Activated naive CD8-positive, alpha-beta T cell treated with anti-CD3 and anti-CD28 coated beads for 36 hours (primary cell): ENCODE measurements around the gene MPO. TPM values are rescaled to one million over a fixed set of nuclear protein-coding genes. Genes with fewer than 3 reads are reported as not detected.

ENCODE experiments used
- DNase-seq: peaks from one replicate; pipeline ENCODE4 v3.0.0; 2021
- H3K27ac Mint-ChIP-seq: one replicate; pipeline ENCODE4 v1.8.0; 2022; ENCODE audit warnings: mild to moderate bottlenecking, moderate library complexity, mixed read lengths
- H3K27me3 Mint-ChIP-seq: one replicate; pipeline ENCODE4 v1.8.0; 2022; ENCODE audit warnings: mild to moderate bottlenecking, mixed read lengths
- H3K36me3 Mint-ChIP-seq: one replicate; pipeline ENCODE4 v1.8.0; 2021; ENCODE audit warnings: mild to moderate bottlenecking, mixed read lengths
- H3K4me1 Mint-ChIP-seq: one replicate; pipeline ENCODE4 v1.8.0; 2021; ENCODE audit warnings: mixed read lengths
- H3K4me3 Mint-ChIP-seq: one replicate; pipeline ENCODE4 v1.8.0; 2022; ENCODE audit warnings: mild to moderate bottlenecking, moderate library complexity, mixed read lengths
- H3K9me3 Mint-ChIP-seq: one replicate; pipeline ENCODE4 v1.8.0; 2022; ENCODE audit warnings: mixed read lengths
- total RNA-seq, 2 experiments: library from RNA; stranded (reverse); gene quantifications; one replicate each; pipeline ENCODE4 v1.2.3, GENCODE V29; 2021

Gene MPO, protein sequence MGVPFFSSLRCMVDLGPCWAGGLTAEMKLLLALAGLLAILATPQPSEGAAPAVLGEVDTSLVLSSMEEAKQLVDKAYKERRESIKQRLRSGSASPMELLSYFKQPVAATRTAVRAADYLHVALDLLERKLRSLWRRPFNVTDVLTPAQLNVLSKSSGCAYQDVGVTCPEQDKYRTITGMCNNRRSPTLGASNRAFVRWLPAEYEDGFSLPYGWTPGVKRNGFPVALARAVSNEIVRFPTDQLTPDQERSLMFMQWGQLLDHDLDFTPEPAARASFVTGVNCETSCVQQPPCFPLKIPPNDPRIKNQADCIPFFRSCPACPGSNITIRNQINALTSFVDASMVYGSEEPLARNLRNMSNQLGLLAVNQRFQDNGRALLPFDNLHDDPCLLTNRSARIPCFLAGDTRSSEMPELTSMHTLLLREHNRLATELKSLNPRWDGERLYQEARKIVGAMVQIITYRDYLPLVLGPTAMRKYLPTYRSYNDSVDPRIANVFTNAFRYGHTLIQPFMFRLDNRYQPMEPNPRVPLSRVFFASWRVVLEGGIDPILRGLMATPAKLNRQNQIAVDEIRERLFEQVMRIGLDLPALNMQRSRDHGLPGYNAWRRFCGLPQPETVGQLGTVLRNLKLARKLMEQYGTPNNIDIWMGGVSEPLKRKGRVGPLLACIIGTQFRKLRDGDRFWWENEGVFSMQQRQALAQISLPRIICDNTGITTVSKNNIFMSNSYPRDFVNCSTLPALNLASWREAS
- total RNA-seq, result not detected

DNA sequence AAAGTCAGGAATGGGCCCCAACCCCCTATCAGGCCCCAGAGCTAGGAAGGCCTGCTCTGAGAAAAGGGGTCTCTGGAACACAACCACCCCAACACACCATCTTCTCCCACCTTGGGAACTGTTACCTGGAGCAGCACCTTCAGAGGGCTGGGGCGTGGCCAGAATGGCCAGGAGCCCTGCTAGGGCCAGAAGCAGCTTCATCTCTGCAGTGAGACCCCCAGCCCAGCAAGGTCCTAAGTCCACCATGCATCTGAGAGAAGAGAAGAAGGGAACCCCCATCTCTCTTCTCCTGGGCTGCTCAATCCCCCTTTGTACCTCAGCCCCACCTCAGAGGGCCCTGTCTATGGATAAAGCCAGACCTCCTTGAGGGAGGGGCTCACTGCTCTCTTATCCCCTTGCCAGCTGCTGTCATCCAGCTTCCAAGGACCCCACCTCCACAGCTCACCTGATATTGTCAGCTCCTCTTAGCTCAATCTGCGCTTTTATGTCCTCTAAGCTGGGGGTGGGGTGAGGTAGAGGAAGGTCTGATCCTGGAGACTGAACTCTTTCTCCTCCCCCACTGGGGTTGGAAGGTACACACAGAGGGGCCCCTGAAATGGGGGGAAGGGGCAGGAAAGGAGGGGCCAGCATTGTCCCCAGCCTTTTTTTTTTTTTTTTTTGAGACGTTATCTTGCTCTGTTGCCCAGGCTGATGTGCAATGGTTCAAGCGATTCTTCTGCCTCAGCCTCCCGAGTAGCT is at the start of gene MPO:
Gene MPO, minus strand, starts transcription at position 456 of the 738 bp plus-strand sequence. Its CDS starts 177 bp downstream, at position 279.
- DNase-seq, result no peak

GRCh38 chr17:58329810-58330537 is 49.2 kb upstream of the MPO start:
- H3K27ac Mint-ChIP-seq, result peak overlapping the region; percentile 100
- peaks cover 10% of the 10 kb centered on the region for H3K9me3 Mint-ChIP-seq
- peaks cover 52% of the 10 kb centered on the region for H3K27me3 Mint-ChIP-seq
- H3K36me3 Mint-ChIP-seq, result peaks cover 50% of the 10 kb centered on the region
- peak overlapping the region; percentile 100 for H3K4me3 Mint-ChIP-seq
- peaks cover 56% of the 10 kb centered on the region for H3K4me1 Mint-ChIP-seq
- peak; percentile 64 for DNase-seq

More for the DNA sequence above, at the start of gene MPO:
- peaks cover 46% of the 10 kb centered on the region for H3K27me3 Mint-ChIP-seq
- no peak within 1 kb of the TSS for H3K4me3 Mint-ChIP-seq
- no peaks in the 10 kb centered on the region for H3K9me3 Mint-ChIP-seq
- peaks cover 5% of the 10 kb centered on the region for H3K4me1 Mint-ChIP-seq
- H3K27ac Mint-ChIP-seq, result no peak within 1 kb of the TSS
- H3K36me3 Mint-ChIP-seq, result no peaks in the 10 kb centered on the region

DNA sequence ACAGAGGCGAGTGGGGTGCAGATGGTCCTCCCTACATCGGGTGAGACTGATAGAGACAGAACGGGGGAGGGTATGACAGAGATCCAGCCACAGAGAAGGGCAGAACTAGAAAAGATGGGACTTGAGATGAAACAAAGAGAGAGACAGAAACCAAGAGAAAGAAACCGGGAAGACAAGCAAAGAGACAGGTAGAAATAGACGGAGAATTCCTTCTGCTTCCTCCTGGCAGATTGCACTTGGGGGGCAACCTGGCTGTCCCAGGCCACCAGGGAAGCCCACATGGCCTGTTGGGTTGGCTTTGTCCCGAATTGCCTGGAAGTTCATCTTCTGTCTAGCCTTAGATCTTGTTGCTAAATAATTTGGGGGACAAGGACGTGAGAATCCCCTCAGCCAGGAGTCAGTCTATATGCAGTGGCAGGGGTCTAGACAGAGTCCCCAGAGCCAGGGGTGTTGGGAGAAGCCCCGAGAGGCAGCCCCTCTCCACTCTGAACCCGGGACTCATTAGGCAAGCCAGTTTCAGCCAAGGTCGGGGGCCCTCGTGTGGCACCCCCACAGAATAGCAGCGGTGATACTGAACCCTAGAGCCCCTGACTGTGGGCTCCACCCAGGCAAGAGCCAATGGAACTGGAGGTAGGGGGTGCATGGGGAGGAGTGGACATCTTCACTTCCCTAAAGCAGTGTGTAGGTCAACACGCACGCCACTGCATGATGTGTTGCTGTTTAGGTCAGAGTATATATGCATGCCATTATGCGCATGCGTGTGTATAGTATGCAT is 48.5 kb upstream of the MPO start:
- peak; percentile 91 for DNase-seq
- Mint-ChIP-seq H3K27me3 (peaks cover 52% of the 10 kb centered on the region), H3K9me3 (peaks cover 10% of the 10 kb centered on the region), H3K27ac (peak overlapping the region; percentile 100), H3K36me3 (peaks cover 45% of the 10 kb centered on the region), H3K4me3 (peak overlapping the region; percentile 100), H3K4me1 (peaks cover 56% of the 10 kb centered on the region)

DNA sequence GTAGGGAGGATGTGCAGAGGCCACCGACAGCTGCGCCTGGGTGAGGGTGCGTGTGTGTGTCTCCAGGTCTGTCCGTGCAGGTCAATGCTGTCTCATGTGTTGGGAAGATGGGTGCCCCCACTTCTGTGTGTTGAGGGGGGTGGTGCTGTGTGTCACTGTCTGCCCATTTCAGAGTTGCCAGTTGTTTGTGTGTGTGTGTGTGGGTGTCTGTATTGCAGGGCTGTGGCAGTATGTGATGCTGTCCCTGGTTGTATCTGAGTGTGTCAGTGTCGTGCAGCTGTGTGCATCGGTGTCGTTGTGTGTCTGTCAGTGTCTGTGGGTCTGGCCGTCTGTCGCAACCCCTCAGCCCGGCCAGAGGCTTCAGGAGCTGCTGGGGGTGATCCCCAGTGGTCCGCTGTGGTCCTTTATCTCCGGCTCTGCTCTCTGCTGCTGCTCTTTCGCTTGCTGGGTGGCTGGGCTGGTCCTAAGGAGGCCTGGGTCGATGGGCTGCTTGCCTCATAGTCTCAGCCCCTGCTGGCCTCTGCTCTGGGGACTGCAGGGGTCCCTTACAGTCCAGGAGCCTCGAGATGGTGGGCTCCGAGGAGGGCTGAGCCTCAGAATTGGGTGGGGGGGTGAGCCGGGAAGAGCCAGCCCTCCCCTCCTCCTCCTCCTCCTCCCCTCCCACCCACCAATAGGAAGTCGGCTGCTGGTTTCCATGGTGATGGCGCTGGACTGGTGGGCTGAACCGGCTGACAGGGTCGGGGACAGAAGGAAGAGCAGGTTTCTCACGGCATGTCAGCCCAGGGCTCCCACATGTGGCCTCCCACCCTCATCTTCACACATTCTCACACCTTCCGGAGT is 47.7 kb upstream of the MPO start, which contains the start of gene TSPOAP1:
Gene TSPOAP1, minus strand, starts transcription at position 601 of the 840 bp plus-strand sequence. CDS start 875 bp downstream, outside the sequence.
- H3K4me3 Mint-ChIP-seq, result peak within 1 kb of the TSS; percentile 100
- H3K4me1 Mint-ChIP-seq, result peaks cover 56% of the 10 kb centered on the region
- peak; percentile 89 for DNase-seq
- peaks cover 44% of the 10 kb centered on the region for H3K36me3 Mint-ChIP-seq
- peaks cover 10% of the 10 kb centered on the region for H3K9me3 Mint-ChIP-seq
- H3K27me3 Mint-ChIP-seq, result peaks cover 52% of the 10 kb centered on the region
- H3K27ac Mint-ChIP-seq, result peak within 1 kb of the TSS; percentile 100

DNA sequence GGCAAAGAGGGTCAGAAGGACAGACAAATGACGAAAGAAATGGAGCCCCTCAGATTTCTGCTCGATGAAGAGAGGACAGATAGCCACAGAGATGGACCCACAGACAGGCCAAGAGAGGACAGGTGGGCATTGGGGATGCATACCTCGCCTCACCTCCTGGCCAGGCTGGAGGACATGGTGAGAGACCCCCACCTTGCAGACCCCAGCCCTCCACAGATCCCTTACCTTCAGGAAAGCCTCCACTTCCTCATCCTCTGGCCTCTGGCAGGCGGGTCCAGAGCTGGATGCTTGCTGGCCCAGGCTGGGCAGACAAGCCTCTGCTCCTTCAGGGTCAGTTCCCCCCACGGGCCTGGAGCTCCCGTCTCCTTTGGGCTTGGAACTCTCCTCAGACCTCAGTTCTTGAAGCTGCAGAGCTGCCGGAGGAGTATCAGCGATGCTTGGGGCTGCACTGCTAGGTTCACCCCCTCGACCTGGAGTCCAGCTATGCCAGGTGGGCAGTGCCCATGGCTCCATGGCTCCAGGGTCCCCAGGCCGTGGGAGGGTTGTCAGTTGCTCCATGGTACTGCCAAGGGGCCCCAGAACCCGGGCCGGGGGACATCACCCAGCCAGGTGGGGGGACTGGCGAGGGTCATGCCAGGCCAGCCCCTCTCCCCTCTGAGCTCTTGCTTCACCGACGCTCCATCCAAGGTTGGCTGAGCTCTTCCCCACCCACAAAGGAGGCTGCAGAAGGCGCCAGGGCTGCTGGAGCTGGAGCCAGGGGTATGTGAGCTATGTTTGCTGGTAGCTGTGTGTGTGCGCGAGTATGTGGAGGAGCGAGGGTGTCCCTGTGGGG is 46.8 kb upstream of the MPO start:
- peaks cover 10% of the 10 kb centered on the region for H3K9me3 Mint-ChIP-seq
- H3K4me1 Mint-ChIP-seq, result peaks cover 56% of the 10 kb centered on the region
- H3K27me3 Mint-ChIP-seq, result peaks cover 47% of the 10 kb centered on the region
- peak overlapping the region; percentile 100 for H3K27ac Mint-ChIP-seq
- H3K36me3 Mint-ChIP-seq, result peaks cover 41% of the 10 kb centered on the region
- peak overlapping the region; percentile 100 for H3K4me3 Mint-ChIP-seq
- no peak for DNase-seq

- Mint-ChIP-seq H3K9me3 (peaks cover 6% of the 10 kb centered on the region), H3K27me3 (peaks cover 41% of the 10 kb centered on the region), H3K36me3 (peaks cover 35% of the 10 kb centered on the region), H3K27ac (peak overlapping the region; percentile 100), H3K4me3 (peak overlapping the region; percentile 100), H3K4me1 (peaks cover 52% of the 10 kb centered on the region)
- no peak for DNase-seq
Observed at GRCh38 chr17:58326609-58327362, 46.1 kb upstream of the MPO start.

DNA sequence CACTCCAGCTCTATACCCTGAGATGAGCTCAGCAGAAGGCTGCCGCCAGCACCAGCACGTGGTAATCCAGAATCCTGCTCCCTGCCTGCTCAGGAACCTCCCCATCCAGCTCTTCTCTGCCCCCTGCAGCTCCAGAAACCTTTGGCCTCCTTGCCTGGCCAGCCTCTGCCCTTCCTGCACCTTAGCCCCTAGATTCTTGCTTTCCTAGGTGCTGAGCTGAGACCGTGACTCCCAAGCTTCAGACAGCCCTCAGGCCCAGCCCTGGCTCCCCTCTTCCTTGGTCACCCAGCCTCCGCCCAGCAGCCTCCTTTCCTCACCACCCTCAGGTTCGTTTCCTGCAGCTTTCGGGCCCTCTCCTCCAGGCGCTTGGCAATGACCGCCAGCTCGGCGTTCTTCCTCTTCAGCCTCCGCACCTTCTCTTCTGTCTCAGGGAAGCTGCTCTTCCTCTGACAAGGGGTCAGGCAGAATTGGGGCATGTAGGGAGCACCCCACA is 45.3 kb upstream of the MPO start:
- Mint-ChIP-seq H3K9me3 (peaks cover 2% of the 10 kb centered on the region), H3K27me3 (peaks cover 34% of the 10 kb centered on the region), H3K36me3 (peaks cover 27% of the 10 kb centered on the region), H3K27ac (peak overlapping the region; percentile 34), H3K4me1 (peaks cover 44% of the 10 kb centered on the region), H3K4me3 (peak overlapping the region; percentile 100)
- DNase-seq, result no peak

DNA sequence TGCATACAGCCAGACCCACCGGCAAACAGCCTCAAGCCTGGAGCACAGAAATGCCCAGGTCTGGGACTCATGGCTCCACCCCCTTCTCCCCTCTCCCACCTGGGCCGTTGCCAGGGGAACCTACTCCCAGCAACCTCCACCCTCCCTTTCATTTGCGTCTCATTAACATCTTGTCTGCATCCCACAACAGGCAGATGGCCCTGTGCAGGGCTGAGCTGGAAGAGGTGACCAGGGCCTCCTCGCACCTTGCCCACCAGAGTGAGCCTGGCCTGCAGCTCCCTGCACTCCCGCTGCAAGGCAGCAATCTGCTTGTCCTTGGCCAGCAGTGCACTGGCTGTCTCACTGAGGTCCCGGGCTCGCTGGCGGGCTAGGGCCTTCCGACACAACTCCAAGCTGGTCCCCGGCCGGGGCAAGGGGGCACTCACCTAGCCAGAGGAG is 44.6 kb upstream of the MPO start:
- peaks cover 20% of the 10 kb centered on the region for H3K36me3 Mint-ChIP-seq
- H3K4me1 Mint-ChIP-seq, result peaks cover 40% of the 10 kb centered on the region
- DNase-seq, result no peak
- peak overlapping the region; percentile 35 for H3K4me3 Mint-ChIP-seq
- peaks cover under 1% of the 10 kb centered on the region for H3K9me3 Mint-ChIP-seq
- H3K27ac Mint-ChIP-seq, result peak overlapping the region; percentile 7
- H3K27me3 Mint-ChIP-seq, result peaks cover 27% of the 10 kb centered on the region

- Mint-ChIP-seq H3K36me3 (peaks cover 15% of the 10 kb centered on the region), H3K27ac (no peak overlapping the region), H3K4me3 (peak overlapping the region; percentile 35), H3K4me1 (peaks cover 35% of the 10 kb centered on the region), H3K9me3 (no peaks in the 10 kb centered on the region), H3K27me3 (peaks cover 22% of the 10 kb centered on the region)
- DNase-seq, result peak; percentile 32
Observed at GRCh38 chr17:58324409-58325288, 43.9 kb upstream of the MPO start.

- peaks cover 11% of the 10 kb centered on the region for H3K36me3 Mint-ChIP-seq
- peaks cover 29% of the 10 kb centered on the region for H3K4me1 Mint-ChIP-seq
- peaks cover 16% of the 10 kb centered on the region for H3K27me3 Mint-ChIP-seq
- no peak for DNase-seq
- no peaks in the 10 kb centered on the region for H3K9me3 Mint-ChIP-seq
- no peak overlapping the region for H3K4me3 Mint-ChIP-seq
- H3K27ac Mint-ChIP-seq, result no peak overlapping the region
Observed at GRCh38 chr17:58324056-58324408, 43.3 kb upstream of the MPO start.
